Prostate gland (tissue), 2 donors: ENCODE data around the gene WNK1.
"Not testable (repeated sequence)": the region's sequence is repeated elsewhere in the genome, so short reads cannot be mapped to it uniquely, and the experiment has no call there.

Experiments used
- POLR2A ChIP-seq: fragments of 450-650 bp; IDR thresholded peaks from one replicate; pipeline ENCODE4 v1.6.1; 2016; ENCODE audit warnings: antibody characterized with exemption, mild to moderate bottlenecking
- POLR2AphosphoS5 ChIP-seq: sonication (generic); formaldehyde crosslinking; IDR thresholded peaks from one replicate; pipeline ENCODE4 v1.6.1; 2017; ENCODE audit warnings: antibody characterized with exemption
- TF ChIP-seq, protein P1 (sequence below), 4 experiments: fragments of 200-600 bp in 2 of 4; fragments of 450-650 bp in 2 of 4; sonication (generic) in 2 of 4; IDR thresholded peaks; 1 replicate in 3 of 4; 2 replicates in 1 of 4; pipeline ENCODE4 v1.5.1; 2016 to 2019; ENCODE audit warnings: antibody characterized with exemption in 4 of 4, mild to moderate bottlenecking in 2 of 4, moderate library complexity in 2 of 4

GRCh38 chr12:817456-817855 is 65.1 kb downstream of the WNK1 start:
- TF ChIP-seq, protein P1, sequence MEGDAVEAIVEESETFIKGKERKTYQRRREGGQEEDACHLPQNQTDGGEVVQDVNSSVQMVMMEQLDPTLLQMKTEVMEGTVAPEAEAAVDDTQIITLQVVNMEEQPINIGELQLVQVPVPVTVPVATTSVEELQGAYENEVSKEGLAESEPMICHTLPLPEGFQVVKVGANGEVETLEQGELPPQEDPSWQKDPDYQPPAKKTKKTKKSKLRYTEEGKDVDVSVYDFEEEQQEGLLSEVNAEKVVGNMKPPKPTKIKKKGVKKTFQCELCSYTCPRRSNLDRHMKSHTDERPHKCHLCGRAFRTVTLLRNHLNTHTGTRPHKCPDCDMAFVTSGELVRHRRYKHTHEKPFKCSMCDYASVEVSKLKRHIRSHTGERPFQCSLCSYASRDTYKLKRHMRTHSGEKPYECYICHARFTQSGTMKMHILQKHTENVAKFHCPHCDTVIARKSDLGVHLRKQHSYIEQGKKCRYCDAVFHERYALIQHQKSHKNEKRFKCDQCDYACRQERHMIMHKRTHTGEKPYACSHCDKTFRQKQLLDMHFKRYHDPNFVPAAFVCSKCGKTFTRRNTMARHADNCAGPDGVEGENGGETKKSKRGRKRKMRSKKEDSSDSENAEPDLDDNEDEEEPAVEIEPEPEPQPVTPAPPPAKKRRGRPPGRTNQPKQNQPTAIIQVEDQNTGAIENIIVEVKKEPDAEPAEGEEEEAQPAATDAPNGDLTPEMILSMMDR (IDR thresholded peaks at IDR 0.05), result not testable (repeated sequence)
- not testable (repeated sequence) for TF ChIP-seq POLR2AphosphoS5, POLR2A
